HG03045 (cell line): ENCODE measurements around the gene RSPH6A.

Experiments used
- ATAC-seq: cut with Tn5 transposase; IDR thresholded peaks from one replicate; pipeline ENCODE4 v1.9.1; 2021; ENCODE audit warnings: mild to moderate bottlenecking, moderate library complexity; ENCODE audit not compliant: unreplicated experiment

The RSPH6A gene

DNA sequence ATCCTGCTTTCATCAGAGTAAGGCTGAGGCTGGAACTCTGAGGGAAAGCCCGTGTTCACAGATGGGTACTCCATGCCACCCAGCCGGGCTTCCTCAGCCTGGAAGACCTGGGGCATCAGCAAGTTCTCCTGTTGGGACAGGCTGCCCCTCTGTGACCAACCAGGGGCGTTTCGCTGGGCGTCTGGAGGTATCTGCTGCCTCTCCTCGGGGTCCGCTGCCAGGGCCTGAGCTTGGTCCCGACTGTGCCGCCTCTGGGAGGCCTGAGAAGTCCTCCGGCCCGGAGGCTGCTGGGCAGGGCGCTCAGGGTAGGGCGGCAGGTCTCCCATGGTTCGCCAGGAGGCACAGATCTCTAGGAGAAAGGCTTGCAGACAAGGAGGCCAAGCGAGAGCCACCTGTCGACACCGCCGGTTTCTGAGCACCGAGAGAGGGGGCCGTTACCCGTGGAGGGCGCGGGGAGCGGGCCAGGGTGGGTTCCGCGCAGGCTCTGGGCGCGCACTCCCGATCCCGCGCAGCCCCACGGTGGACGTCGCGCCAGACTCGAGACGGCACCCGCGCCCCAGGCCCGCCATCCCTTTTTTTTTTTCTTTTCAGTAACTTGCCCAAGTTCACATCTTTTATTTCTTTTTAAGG lies at the start of gene RSPH6A:
Gene RSPH6A, minus strand, starts transcription at position 458 of the 630 bp plus-strand sequence. Its CDS starts 132 bp downstream, at position 326.
- ATAC-seq, result no peak

DNA sequence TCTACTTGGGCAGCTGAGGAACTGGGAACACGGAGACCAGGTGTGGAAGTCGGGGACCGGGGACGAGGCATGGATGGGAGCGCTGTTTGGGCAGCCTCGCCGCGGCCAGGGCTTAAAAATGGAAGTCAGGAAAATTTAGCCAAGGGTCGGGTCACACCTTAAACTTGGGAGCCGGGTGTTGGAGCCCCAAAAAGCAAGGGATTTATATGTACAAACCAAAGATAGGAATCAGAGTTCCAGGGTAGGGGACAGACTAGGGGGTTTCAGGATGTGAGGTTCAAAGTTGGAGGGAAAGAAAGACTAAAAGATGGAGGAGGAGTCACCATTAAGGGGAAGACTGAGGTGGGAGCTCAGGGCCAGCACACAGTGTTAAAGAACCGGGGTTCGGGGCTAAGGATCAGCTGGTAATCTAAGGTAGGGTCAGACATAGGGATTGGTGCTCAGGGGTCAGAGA lies 49.5 kb upstream of the RSPH6A start:
- no peak for ATAC-seq

DNA sequence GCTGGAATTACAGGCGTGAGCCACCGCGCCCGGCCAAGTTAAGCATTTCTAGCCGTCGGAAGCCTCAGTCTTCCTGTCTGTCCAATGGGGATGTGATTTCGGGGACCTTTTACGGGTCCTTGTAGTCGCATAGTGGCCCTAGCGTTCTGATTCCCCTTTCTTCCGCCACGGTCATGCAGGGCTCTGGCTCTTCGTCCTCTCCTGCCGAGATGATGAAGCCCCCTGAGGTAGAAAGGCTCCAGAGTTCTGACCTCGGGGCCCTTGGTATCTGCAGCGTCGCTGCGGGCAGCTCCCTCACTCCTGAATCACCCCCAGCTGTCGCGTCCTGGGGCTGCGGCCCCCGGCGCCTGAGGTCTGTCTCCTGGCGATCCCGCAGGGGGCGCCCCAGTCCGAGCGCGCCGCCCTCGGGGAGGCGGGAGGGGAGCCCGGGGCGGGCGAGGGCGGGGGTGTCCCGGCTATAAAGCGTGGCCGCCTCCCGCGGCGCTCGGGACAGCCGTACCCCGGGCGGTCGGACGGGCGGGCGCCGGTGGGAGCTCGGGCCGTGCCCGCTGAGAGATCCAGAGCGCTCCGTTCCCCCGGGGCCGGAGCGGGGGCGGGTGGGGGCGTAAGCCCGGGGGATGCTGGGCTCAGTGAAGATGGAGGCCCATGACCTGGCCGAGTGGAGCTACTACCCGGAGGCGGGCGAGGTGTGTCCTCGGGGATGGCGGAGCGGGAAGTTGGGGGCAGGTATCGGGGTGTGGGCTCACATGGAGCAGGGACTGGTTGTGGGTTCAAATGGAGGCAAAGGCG lies 48.9 kb upstream of the RSPH6A start, which contains the start of gene FOXA3:
Gene FOXA3, plus strand, starts transcription at position 487 of the 789 bp plus-strand sequence. Its CDS starts 131 bp downstream, at position 618.
- ATAC-seq, result no peak

DNA sequence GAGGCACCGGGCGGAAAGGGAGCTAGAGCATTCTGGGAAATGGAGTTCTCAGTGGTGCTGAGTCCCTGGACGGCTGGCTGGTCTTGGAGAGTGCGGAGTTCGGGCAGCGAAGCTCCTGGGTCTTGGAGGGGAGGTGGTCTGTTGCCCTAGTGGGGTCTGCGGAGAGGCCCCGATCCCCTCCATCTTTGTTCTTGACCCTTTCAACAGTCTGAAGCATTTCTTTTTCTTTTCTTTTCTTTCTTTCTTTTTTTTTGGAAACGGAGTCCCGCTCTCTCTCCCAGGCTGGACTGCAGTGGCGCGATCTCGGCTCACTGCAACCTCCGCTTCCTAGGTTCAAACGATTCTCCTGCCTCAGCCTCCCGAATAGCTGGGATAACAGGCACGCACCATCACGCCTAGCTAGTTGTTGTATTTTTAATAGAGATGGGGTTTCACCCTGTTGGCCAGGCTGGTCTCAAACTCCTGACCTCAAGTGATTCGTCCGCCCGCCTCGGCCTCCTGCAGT lies 48.3 kb upstream of the RSPH6A start:
- no peak for ATAC-seq

DNA sequence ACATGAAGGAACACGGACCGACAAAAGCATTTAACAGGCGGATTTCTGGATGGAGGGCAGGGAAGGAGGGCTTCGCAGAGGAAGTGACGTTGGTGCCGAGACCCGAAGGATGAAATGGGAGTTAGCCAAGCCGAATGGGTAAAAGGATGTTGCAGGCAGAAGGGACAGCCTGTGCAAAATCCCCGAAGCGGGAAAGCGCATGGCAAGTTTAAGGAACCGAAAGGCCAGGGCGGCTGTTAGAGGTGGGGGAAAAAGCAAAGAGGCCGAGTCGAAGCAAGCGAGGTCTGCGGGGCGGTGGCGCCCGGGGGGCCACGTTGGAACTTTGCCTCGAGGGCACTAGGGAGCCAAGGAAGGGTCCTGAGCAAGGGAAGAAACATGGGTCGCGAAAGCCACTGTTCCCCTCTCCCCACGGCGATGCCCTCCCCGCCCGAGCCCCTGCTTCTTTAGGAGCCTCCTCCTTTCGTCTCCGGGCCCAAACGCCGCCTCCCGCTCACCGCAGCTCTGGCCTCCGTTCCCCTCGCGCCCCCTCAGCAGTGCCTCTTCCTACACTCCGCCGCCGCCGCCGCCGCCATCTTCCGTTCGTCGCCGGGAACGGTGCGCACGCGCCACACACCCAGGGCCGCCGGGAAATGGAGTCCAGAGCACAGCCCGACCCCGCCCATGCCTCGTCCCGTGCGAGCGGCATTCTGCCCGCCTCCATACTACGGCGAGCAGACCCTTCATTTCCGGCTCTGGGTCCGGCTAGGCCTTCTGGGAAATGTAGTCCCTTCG lies 47.6 kb upstream of the RSPH6A start, which contains the start of gene SYMPK:
Gene SYMPK, minus strand, starts transcription at position 584 of the 771 bp plus-strand sequence. CDS start 8,652 bp downstream, outside the sequence.
- peak; percentile 89 for ATAC-seq

DNA sequence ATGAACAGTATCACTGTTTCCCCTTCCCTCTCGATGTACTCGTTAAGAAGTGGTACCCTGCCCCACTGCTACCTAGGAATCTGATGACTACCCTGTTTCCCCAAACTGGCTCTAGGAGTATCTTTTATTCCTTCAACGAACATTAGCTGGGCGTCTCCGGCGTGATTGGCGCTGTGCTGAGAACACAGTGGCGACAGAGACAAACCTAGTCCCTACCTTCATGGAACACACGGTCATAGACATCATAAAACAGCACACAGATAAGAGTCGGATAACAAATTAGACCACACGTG lies 47.1 kb upstream of the RSPH6A start:
- no peak for ATAC-seq

DNA sequence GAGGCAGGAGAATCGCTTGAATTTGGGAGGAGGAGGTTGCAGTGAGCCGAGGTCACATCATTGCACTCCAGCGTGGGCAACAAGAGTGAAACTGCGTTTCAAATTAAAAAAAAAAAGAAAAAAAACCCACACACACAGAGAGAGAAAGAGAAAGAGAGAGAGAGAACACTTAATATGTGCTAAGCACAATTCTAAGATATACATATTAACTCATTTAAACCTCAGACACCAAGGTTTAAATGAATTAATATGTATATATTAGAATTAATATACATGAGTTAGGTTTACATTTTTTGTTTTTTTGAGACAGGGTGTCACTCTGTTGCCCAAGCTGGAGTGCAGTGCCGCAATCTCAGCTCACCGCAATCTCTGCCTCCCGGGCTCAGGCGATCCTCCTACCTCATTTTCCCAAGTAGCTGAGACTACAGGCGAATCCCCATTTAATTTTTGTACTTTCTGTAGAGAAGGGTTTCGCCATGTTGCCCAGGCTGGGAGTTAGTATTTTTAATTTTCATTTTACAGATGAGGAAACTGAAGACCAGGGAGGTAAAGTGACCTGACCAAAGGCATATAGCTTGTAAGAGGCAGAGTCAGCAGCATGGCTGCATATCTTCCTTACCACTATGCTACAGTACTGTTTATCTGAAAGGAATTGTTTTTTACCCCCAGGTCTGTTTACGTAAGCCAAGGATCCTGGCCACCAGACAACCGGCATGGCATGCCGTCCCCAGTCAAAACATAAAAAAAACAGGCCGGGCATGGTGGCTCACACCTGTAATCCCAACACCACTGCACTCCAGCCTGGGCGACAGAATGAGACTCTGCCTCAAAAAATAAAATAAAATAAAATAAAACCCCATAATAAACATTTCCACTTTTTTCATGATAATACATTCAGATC lies 45.5 kb upstream of the RSPH6A start:
- no peak for ATAC-seq

DNA sequence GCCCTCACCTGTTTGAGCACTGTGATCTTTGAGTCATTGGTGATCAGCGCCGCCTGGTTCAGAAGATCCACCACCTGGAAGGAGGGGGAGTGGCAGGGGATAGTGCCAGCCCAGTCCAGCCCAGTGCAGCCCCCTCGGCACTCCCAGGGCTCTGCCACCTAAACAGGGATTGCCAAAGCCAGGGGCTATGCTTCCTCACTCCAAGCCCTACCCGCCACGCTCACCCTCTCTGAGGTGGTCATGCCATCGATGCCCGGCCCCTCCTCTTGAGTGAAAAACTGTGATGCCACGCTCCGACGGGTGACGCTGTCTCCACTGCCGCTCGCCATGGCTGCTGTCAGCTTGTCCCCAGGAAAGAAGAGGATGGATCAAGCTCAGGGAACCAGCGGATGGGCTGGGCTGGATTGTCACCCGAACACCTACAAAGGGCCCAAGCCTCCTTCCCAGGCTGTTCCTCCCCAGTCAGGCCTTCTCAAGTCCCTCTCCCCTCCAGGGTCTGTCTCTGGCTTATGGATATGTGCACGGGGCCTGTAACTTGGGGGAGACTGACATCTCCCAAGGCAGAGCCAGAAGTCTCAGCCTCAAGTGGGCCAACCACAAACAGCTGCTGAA lies 39.2 kb upstream of the RSPH6A start:
- no peak for ATAC-seq

DNA sequence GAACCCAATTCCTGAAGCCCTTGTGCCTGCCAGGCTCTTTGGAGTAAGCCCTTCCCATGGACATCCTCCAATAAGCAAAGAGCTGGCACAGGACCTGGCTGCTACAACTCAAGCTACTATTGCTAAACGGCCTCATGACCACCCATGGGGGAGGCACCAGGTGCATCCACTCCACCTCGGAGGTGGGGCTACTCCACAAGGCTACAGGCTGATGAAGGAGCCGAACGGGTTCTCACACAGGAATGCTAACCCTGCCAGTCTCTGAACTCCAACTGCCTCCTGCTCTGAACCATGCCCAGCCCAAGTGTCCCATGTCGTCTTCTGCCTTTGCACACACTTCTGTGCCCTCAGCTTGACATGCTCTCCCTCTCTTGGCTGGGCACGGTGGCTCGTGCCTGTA lies 37.9 kb upstream of the RSPH6A start:
- ATAC-seq, result no peak

DNA sequence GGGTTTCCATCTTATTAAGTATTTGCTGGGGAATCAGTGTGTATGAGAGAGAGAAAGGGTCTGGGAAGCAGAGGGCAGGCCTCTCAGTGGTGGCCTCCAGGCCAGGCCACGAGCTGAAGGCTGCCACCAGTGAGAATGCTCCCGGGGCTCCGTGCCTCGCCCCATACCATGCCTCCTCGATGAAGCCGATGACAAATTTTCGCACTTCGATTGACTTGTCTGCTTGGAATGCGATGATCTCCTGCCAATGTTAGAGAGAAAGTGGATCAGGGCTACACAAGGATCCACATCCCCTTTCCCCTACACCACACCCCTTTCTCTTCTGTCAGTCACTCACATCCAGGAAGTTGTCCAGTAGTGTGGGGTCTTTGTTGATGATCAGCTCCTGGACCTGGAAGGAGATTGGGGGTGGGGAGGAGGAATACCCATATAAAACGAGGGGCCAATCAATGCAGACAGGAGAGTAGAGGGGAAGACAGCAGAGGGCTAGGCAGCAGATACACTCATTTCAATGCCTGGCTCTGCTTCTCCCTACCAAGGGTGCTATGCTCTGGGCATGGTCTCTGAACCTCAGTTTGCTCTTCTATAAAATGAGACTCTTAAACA lies 37.1 kb upstream of the RSPH6A start:
- ATAC-seq, result no peak

DNA sequence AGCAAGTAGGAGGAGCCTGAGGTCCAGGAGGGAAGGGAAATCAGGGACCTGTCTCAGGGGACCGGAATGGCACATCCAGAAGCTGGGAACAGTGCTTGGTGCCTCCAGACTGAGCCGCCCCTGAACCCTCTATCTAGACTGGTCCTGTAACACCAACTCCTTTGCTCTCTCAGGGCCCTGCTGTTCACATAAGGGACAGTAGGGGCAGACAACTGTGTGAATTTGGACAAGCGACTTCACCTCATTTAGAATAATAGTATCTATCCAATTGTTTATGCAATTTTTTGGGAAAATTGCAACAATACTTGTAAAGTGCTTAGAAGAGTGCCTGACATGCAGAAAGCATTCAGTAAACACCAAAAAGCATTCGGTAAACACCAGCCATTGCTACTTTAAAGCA lies 33.8 kb upstream of the RSPH6A start:
- ATAC-seq, result no peak

DNA sequence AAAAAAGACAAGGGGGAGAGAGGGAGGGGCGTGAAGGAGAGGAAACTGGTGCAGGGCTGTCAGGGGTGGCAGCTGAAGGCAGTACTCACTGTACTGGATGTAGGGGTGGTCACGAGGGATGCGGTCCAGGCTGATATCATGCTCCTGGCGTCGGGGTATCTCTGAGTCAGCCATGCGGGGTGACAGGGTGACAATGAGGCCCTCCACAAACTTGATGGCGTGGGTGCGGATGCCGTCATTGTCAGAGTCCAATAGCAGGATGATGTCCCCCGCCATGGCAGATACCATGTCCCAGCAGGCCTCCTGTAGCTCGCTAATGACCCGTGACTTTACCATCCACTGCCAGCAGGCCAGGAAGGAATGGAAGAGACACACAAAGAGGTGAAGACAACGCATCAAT lies 32.6 kb upstream of the RSPH6A start:
- no peak for ATAC-seq

DNA sequence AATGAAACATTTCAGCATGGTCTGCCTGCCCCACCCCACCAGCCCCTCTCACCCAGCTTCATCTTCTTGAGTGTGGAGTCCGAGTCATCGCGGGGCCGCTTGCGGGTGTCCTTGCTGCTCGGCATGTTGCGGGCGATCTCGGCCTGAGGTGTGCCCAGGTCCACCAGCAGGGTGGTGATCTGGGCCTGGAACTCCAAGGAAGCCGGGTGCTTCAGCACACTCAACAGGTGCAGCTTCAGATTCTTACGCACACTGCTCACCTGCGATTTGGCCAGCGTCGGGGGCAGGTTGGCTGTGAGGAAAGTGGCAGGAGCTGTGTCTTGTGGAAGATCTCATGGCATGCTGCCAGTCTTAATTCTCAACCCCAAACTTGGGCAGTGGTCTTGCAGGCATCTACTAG lies 27.1 kb upstream of the RSPH6A start:
- no peak for ATAC-seq

DNA sequence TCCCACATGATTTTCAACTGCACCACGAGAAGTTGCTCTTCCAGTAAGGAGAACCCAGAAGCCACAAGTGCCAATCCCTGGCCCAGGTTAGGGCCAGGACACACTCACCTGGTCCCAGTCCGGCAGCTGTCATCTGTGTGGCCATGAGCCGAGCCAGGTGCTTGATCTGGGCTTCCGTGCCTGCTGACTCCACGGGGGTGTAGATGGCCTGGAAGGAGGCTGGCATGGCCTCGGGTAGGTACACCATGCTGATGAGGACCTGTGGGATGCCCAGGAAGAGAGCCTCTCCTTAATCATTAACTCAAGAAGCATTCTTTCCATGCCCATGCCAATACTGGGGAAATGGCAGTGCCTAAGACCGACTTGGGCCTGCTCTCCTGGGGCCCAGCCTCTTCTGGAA lies 19.9 kb upstream of the RSPH6A start:
- ATAC-seq, result no peak

DNA sequence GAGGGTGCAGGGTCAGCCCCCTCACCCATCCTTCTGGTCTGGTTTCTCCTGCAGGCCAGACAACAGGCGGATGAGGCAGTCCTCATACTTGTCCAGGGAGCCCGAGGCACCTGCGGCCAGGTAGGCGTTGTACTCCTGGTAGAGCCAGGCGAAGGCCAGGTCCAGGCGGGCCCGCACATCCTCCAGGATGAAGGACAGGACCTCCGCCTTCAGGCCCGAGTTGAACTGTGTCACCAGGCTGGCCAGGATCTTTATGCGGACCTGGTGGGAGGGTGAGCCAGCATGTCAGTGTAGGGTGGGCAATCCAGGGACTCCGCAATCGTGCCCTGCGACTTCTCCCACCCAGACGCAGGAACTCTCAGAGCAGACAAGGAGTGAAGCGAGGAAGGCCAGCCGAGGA lies 13.8 kb upstream of the RSPH6A start:
- no peak for ATAC-seq

DNA sequence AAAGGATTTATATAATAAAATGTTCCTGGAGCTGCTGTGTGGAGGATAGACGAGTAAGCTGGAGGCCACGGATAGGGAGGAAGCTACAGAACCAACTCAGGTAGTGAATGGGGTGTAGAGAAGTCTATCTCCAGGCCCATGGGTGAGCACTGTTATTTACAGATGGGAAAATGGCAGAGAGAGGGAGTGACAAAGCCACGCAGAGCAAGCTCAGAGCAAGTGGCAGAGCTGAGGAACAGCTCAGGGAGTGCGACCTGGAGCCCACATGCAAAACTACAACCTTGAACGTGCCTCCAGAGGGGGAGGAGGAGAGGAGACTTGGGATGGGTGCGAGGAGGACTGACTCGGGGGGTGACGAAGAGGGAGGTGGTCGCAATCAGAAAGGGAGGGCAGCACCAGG lies 13.4 kb upstream of the RSPH6A start:
- ATAC-seq, result no peak

DNA sequence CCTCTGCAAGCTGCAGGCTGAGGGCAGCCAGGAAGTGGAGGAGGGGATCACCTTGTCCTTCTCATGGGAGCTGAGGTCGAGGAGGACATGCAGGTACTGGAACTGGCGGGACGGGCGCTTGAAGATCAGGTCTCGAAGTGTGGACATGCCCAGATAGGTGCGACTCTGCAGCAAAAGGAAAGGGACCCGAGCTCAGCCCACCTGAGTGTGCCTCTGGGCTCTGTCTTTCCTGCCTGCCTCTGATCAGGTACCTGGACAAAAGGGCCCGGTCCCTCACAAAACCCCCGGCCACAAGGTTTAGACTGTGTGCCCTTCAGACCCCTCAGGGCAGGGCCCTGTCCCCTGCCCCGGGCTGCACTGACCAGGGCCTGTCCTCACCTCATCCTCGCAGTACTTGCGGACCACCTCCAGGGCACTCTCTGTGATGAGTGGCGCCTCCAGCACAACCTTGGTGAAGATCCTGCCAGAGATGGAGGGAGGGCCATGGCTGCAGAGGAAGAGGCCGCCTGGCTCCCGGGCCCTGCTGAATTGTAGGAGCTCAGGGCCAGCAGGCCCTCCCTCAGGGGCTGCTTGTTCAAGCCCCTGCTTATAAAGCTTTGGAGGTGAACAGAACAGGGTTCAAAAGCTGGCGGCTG lies 12.5 kb upstream of the RSPH6A start:
- no peak for ATAC-seq

DNA sequence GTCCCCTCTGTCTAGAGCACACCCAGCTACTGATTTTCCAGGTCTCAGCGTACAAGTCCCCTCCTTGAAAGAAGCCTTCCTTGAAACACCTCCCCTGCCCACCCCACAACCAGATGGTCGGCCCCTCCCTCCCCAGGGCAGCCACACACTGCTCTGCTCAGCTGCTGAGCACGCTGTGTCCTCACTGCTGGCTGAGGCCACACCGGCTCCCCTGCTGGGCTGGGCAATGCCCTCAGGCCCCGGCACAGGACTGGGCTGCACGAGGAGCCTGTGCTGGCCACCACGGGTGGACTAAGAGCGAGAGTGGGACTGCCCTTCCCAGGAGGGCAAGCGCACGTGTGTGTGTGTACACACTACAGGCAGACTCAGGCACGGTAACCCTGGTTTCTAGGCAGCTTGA lies 11.8 kb upstream of the RSPH6A start:
- no peak for ATAC-seq
